H1 (cell line): ENCODE results near the gene GASK1B. TPM values are rescaled to one million over a fixed set of nuclear protein-coding genes. Genes with fewer than 3 reads are reported as not detected.

Experiments used
- CTCF ChIA-PET: fragments of 300-600 bp; sonication (Branson Sonifier 250); formaldehyde crosslinking; loops from one replicate; lab custom pipeline; 2021; ENCODE audit not compliant: partially characterized antibody; lab: Charles Lee
- POLR2A ChIA-PET: fragments of 300-600 bp; sonication (Branson Sonifier 250); formaldehyde crosslinking; loops from one replicate; lab custom pipeline; 2021; ENCODE audit warnings: inconsistent platforms; ENCODE audit not compliant: partially characterized antibody; lab: Charles Lee
- DNase-seq, 2 experiments: peaks; one replicate each; pipeline versions ENCODE4 v3.0.0 to v3.0.0-alpha.2; 2010 to 2022; ENCODE audit warnings: low spot score in 2 of 2, low read depth in 1 of 2, mixed read lengths in 1 of 2
- FAIRE-seq: peaks from 2 replicates; lab custom pipeline; 2011; peaks lifted over from hg19 to GRCh38; lab: Jason Lieb, UNC
- H2AFZ ChIP-seq: 2 replicates; pipeline ENCODE4 v1.8.1; 2012; ENCODE audit warnings: low read length, inconsistent platforms
- H2AK5ac ChIP-seq: 2 replicates; pipeline ENCODE4 v1.6.1; 2013; ENCODE audit warnings: low read depth, low read length
- H2BK120ac ChIP-seq: replicated peaks from 2 replicates; pipeline ENCODE3; 2013; ENCODE audit warnings: low read depth, low read length, inconsistent platforms
- H2BK12ac ChIP-seq: 2 replicates; pipeline ENCODE4 v1.6.1; 2013; ENCODE audit warnings: low read depth, low read length
- H2BK15ac ChIP-seq: 2 replicates; pipeline ENCODE4 v1.6.1; 2013; ENCODE audit warnings: low read length
- H2BK20ac ChIP-seq: 2 replicates; pipeline ENCODE4 v1.6.1; 2013; ENCODE audit warnings: low read length
- H2BK5ac ChIP-seq: 2 replicates; pipeline ENCODE4 v1.6.1; 2013; ENCODE audit warnings: low read depth, low read length
- H3K14ac ChIP-seq: 2 replicates; pipeline ENCODE4 v1.6.1; 2013; ENCODE audit warnings: inconsistent platforms; ENCODE audit not compliant: insufficient read length
- H3K18ac ChIP-seq: 2 replicates; pipeline ENCODE4 v1.6.1; 2013; ENCODE audit warnings: low read length; ENCODE audit errors: extremely low read depth
- H3K23ac ChIP-seq: 2 replicates; pipeline ENCODE4 v1.6.1; 2013; ENCODE audit warnings: inconsistent platforms; ENCODE audit not compliant: insufficient read length
- H3K23me2 ChIP-seq: 2 replicates; pipeline ENCODE4 v1.6.1; 2013; ENCODE audit warnings: low read depth, low read length
- H3K27ac ChIP-seq: 2 replicates; pipeline ENCODE4 v1.6.1; 2011; ENCODE audit warnings: low read depth, low read length, inconsistent platforms
- H3K27me3 ChIP-seq, 4 experiments: replicated peaks in 1 of 4; 1 replicate in 1 of 4; 2 replicates in 3 of 4; pipeline versions ENCODE4 v1.6.1 to v1.8.1; 2011 to 2013; ENCODE audit warnings: low read length in 3 of 4, mild to moderate bottlenecking in 3 of 4, inconsistent platforms in 2 of 4, mixed read lengths in 2 of 4, moderate library complexity in 1 of 4; ENCODE audit not compliant: control insufficient read depth in 3 of 4, insufficient read depth in 3 of 4; ENCODE audit errors: extremely low read depth in 1 of 4
- H3K36me3 ChIP-seq, 4 experiments: 2 replicates each; pipeline versions ENCODE4 v1.6.1 to v1.8.1; 2011 to 2013; ENCODE audit warnings: mild to moderate bottlenecking in 4 of 4, low read length in 3 of 4, moderate library complexity in 2 of 4, control low read depth in 1 of 4, inconsistent platforms in 1 of 4; ENCODE audit not compliant: insufficient read depth in 4 of 4, control insufficient read depth in 2 of 4
- H3K4ac ChIP-seq: replicated peaks from 2 replicates; pipeline ENCODE3; 2013; ENCODE audit warnings: low read length, low read depth, mixed read lengths, inconsistent platforms; ENCODE audit not compliant: insufficient read length
- H3K4me1 ChIP-seq, 4 experiments: replicated peaks in 1 of 4; 1 replicate in 1 of 4; 2 replicates in 3 of 4; pipeline versions ENCODE4 v1.6.1 to v1.8.1; 2011 to 2013; ENCODE audit warnings: low read length in 3 of 4, inconsistent platforms in 2 of 4, mixed read lengths in 1 of 4; ENCODE audit not compliant: insufficient read depth in 4 of 4, control insufficient read depth in 3 of 4
- H3K4me2 ChIP-seq, 2 experiments: 2 replicates each; pipeline versions ENCODE4 v1.6.1 to v1.8.1; 2011 to 2013; ENCODE audit warnings: low read depth in 2 of 2, low read length in 2 of 2, control low read depth in 1 of 2, inconsistent platforms in 1 of 2, mild to moderate bottlenecking in 1 of 2; ENCODE audit not compliant: insufficient read depth in 1 of 2
- H3K4me3 ChIP-seq, 4 experiments: fragments of 200-600, 300-600 bp in 1 of 4; sonication (generic), shearing (Covaris generic), sonication (Bioruptor Twin) in 1 of 4; 2 replicates each; pipeline versions ENCODE4 v1.5.1 to v1.8.1; 2011 to 2016; ENCODE audit warnings: low read length in 4 of 4, low read depth in 3 of 4, control low read depth in 2 of 4, inconsistent platforms in 2 of 4, mild to moderate bottlenecking in 2 of 4, mixed read lengths in 1 of 4, moderate library complexity in 1 of 4; ENCODE audit not compliant: insufficient read depth in 2 of 4; ENCODE audit errors: extremely low read depth in 1 of 4
- H3K56ac ChIP-seq: replicated peaks from 2 replicates; pipeline ENCODE3; 2013; ENCODE audit warnings: low read depth, mild to moderate bottlenecking, mixed read lengths, low read length, inconsistent platforms; ENCODE audit not compliant: insufficient read length
- H3K79me1 ChIP-seq: 2 replicates; pipeline ENCODE4 v1.6.1; 2013; ENCODE audit warnings: low read depth, low read length, control low read depth
- H3K79me2 ChIP-seq, 2 experiments: 2 replicates each; pipeline versions ENCODE4 v1.6.1 to v1.8.1; 2012 to 2013; ENCODE audit warnings: low read length in 2 of 2, mild to moderate bottlenecking in 2 of 2, inconsistent platforms in 1 of 2; ENCODE audit not compliant: insufficient read depth in 2 of 2, control insufficient read depth in 1 of 2
- H3K9ac ChIP-seq, 4 experiments: replicated peaks in 1 of 4; 1 replicate in 1 of 4; 2 replicates in 3 of 4; pipeline versions ENCODE4 v1.6.1 to v1.8.1; 2011 to 2013; ENCODE audit warnings: low read depth in 3 of 4, low read length in 3 of 4, control low read depth in 2 of 4, mild to moderate bottlenecking in 2 of 4, moderate library complexity in 2 of 4, inconsistent platforms in 1 of 4; ENCODE audit errors: extremely low read depth in 1 of 4
- H3K9me3 ChIP-seq, 2 experiments: 2 replicates each; pipeline versions ENCODE4 v1.6.1 to v1.8.1; 2012 to 2013; ENCODE audit warnings: mild to moderate bottlenecking in 2 of 2, moderate library complexity in 2 of 2, control low read depth in 1 of 2, inconsistent platforms in 1 of 2, low read depth in 1 of 2, low read length in 1 of 2, mixed read lengths in 1 of 2; ENCODE audit not compliant: insufficient read depth in 2 of 2
- H4K20me1 ChIP-seq, 2 experiments: replicated peaks in 1 of 2; 2 replicates each; pipeline versions ENCODE3 to v1.8.1; 2011 to 2013; ENCODE audit warnings: inconsistent platforms in 2 of 2, low read length in 2 of 2, mild to moderate bottlenecking in 1 of 2; ENCODE audit not compliant: insufficient read depth in 2 of 2, control insufficient read depth in 1 of 2
- H4K5ac ChIP-seq: 2 replicates; pipeline ENCODE4 v1.6.1; 2013; ENCODE audit warnings: low read length, low read depth, mixed read lengths, inconsistent platforms; ENCODE audit not compliant: insufficient read length
- H4K8ac ChIP-seq: 2 replicates; pipeline ENCODE4 v1.8.0; 2013; ENCODE audit warnings: mild to moderate bottlenecking, moderate library complexity, low read length, inconsistent platforms; ENCODE audit not compliant: insufficient read depth; ENCODE audit errors: extremely low read depth
- H4K91ac ChIP-seq: replicated peaks from 2 replicates; pipeline ENCODE3; 2013; ENCODE audit warnings: low read length, mixed read lengths, inconsistent platforms; ENCODE audit not compliant: insufficient read length
- RAD21 ChIP-seq, 2 experiments: IDR thresholded peaks in 1 of 2; conservative IDR thresholded peaks in 1 of 2; 2 replicates each; pipeline ENCODE4 v1.6.1; 2011; ENCODE audit warnings: low read depth in 2 of 2, low read length in 2 of 2, improper control_type of control experiment in 1 of 2, inconsistent platforms in 1 of 2, mild to moderate bottlenecking in 1 of 2, moderate library complexity in 1 of 2
- WGBS, 2 experiments: shearing (Covaris generic) in 1 of 2; methylation state at CpG; one replicate each; pipeline versions ENCODE4 v1.1.6 to v1.1.7; 2013 to 2015; ENCODE audit warnings: low lambda C conversion rate in 2 of 2, mixed read lengths in 2 of 2, inconsistent platforms in 1 of 2, low coverage in 1 of 2, missing lambda C conversion rate in 1 of 2; ENCODE audit not compliant: insufficient replicate concordance in 2 of 2, insufficient coverage in 1 of 2, insufficient read length in 1 of 2; ENCODE audit errors: extremely low coverage in 1 of 2, missing lambda C conversion rate in 1 of 2; 5-methylcytosine and 5-hydroxymethylcytosine counted together
- polyA plus RNA-seq, 7 experiments: library from polyadenylated mRNA; depleted of rRNA in 3 of 7; stranded (reverse) in 5 of 7; unstranded in 2 of 7; fragments of >200 nt in 5 of 7; fragments of 200-250 nt in 2 of 7; gene quantifications; 1 replicate in 5 of 7; 2 replicates in 1 of 7; 4 replicates in 1 of 7; pipeline versions ENCODE4 v1.2.1 to v1.2.3, GENCODE V29; 2011 to 2013; ENCODE audit warnings: missing spikeins in 2 of 7, mixed read lengths in 2 of 7
- total RNA-seq: library from RNA; stranded (reverse); fragmentation: NEBNext Ultra II Directional; extraction: Animal tissue kit (Norgen Biotek cat#: 25700); gene quantifications from 2 replicates; pipeline ENCODE4 v1.2.1, GENCODE V29; 2021
- TF ChIP-seq, protein P1 (sequence below), 3 experiments: IDR thresholded peaks; 1 replicate in 2 of 3; 2 replicates in 1 of 3; pipeline versions ENCODE4 v1.5.1 to v1.6.1; 2011; ENCODE audit warnings: low read length in 3 of 3, mild to moderate bottlenecking in 3 of 3, inconsistent platforms in 2 of 3, low read depth in 1 of 3, moderate library complexity in 1 of 3; ENCODE audit not compliant: insufficient read depth in 1 of 3; ENCODE audit errors: control extremely low read depth in 1 of 3
- TF ChIP-seq, protein P2 (sequence below): IDR thresholded peaks from 2 replicates; pipeline ENCODE4 v1.6.1; 2012; ENCODE audit warnings: inconsistent platforms

GASK1B gene
- total and polyA plus RNA-seq, 2 of the 8 experiments (the other 6 are each of a cell fraction or from before 2014, with no cell fraction given): not detected

DNA sequence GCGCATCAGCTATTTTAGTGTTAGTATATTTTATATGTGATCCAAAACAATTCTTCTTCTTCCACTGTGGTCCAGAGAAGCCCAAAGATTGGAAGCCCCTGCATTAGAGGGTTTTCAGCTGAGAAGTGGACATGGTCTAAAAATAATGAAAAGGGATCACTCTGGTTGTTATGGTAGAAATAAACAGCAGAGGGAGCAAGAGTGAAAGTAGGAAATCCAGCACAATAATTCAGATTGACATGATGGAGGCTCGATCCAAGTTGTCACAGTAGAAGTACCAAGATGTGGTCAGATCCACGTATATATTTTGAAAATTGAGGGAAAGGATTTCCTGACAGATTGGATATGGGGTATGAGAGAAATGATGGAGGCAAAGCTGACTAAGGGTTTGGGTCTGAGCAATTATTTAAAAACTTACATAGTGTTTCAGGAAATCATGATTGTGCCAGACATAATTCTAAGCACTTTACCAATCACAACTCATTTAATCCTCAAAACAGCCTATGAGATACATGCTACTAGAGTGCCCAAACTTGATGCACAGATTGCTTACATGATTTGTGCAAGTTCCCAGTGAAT, 20.4 kb upstream of the GASK1B start:
- H3K4me2 ChIP-seq: no peak overlapping the region
- DNase-seq (no peak), FAIRE-seq (no peak)
- no peaks in the 10 kb centered on the region for H3K23me2 ChIP-seq
- H4K20me1 ChIP-seq: no peaks in the 10 kb centered on the region
- no peaks in the 10 kb centered on the region for H3K36me3 ChIP-seq
- H2BK120ac ChIP-seq: no peak overlapping the region
- H3K4me3 ChIP-seq: no peak overlapping the region
- H2BK20ac ChIP-seq: no peak overlapping the region
- H4K8ac ChIP-seq: no peak overlapping the region
- H3K23ac ChIP-seq: no peak overlapping the region
- H3K18ac ChIP-seq: no peak overlapping the region
- H3K9me3 ChIP-seq: no peaks in the 10 kb centered on the region
- no peaks in the 10 kb centered on the region for H3K79me2 ChIP-seq
- H3K4ac ChIP-seq: no peak overlapping the region
- TF ChIP-seq RAD21 (IDR thresholded peaks at IDR 0.05 in 1 of 2, conservative IDR thresholded peaks at IDR 0.05 in 1 of 2; ENCODE audit: low read depth in 2 of 2, low read length in 2 of 2): peak; percentile 49 to 51
- TF ChIP-seq, protein P1, sequence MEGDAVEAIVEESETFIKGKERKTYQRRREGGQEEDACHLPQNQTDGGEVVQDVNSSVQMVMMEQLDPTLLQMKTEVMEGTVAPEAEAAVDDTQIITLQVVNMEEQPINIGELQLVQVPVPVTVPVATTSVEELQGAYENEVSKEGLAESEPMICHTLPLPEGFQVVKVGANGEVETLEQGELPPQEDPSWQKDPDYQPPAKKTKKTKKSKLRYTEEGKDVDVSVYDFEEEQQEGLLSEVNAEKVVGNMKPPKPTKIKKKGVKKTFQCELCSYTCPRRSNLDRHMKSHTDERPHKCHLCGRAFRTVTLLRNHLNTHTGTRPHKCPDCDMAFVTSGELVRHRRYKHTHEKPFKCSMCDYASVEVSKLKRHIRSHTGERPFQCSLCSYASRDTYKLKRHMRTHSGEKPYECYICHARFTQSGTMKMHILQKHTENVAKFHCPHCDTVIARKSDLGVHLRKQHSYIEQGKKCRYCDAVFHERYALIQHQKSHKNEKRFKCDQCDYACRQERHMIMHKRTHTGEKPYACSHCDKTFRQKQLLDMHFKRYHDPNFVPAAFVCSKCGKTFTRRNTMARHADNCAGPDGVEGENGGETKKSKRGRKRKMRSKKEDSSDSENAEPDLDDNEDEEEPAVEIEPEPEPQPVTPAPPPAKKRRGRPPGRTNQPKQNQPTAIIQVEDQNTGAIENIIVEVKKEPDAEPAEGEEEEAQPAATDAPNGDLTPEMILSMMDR (IDR thresholded peaks at IDR 0.05; ENCODE audit: control extremely low read depth in 1 of 3, insufficient read depth in 1 of 3, low read depth in 1 of 3, low read length in 3 of 3): peak in 2 of 3 experiments; percentile 43 to 62; a peak in 2 of 4 replicates
- TF ChIP-seq, protein P2, sequence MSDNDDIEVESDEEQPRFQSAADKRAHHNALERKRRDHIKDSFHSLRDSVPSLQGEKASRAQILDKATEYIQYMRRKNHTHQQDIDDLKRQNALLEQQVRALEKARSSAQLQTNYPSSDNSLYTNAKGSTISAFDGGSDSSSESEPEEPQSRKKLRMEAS: no peak
- no peak overlapping the region for H3K14ac ChIP-seq
- H4K5ac ChIP-seq: no peak overlapping the region
- H3K56ac ChIP-seq: no peak overlapping the region
- no peak overlapping the region for H2BK12ac ChIP-seq
- H3K27me3 ChIP-seq: no peaks in the 10 kb centered on the region
- H2BK5ac ChIP-seq: no peak overlapping the region
- H4K91ac ChIP-seq: no peak overlapping the region
- H3K9ac ChIP-seq: no peak overlapping the region
- 78% methylated on average over 3 of the region's 3 CpGs; no CpG with 5 or more reads in 1 of the 2 experiments for WGBS, 2 experiments
- ChIA-PET POLR2A (no interaction called here), CTCF (interaction anchor here (0.5 to 7.6 kb wide), 33 partner anchors 9 to 718 kb away, joined by 3 to 102 read pairs (median 3); partner anchors contain the start of gene TMEM144)
- H2AFZ ChIP-seq: no peak overlapping the region
- H2AK5ac ChIP-seq: no peak overlapping the region
- H3K79me1 ChIP-seq: no peaks in the 10 kb centered on the region
- H2BK15ac ChIP-seq: no peak overlapping the region
- H3K4me1 ChIP-seq: no peaks in the 10 kb centered on the region
- no peak overlapping the region for H3K27ac ChIP-seq
